NCI-H1092 (cell line): ENCODE data around the gene TTC28.

Experiments used
- DNase-seq: peaks from one replicate; lab custom pipeline; 2025; lab: John Stamatoyannopoulos, UW

TTC28 gene

GRCh38 chr22:28269277-28269676 lies 410.4 kb downstream of the TTC28 start:
- no peak for DNase-seq

- DNase-seq, result no peak
These were observed 410.8 kb downstream of the TTC28 start for GRCh38 chr22:28268850-28269249.

- DNase-seq, result no peak
These were observed 411.5 kb downstream of the TTC28 start for GRCh38 chr22:28268171-28268570.

GRCh38 chr22:28260619-28261018 lies 419.0 kb downstream of the TTC28 start:
- no peak for DNase-seq

- no peak for DNase-seq
These were observed 419.8 kb downstream of the TTC28 start for GRCh38 chr22:28259774-28260312.

- DNase-seq, result no peak
These were observed 425.2 kb downstream of the TTC28 start for GRCh38 chr22:28254396-28254795.

- DNase-seq, result no peak
These were observed 427.1 kb downstream of the TTC28 start for GRCh38 chr22:28252539-28252938.

GRCh38 chr22:28250036-28250695 lies 429.5 kb downstream of the TTC28 start:
- no peak for DNase-seq

GRCh38 chr22:28249402-28249801 lies 430.2 kb downstream of the TTC28 start:
- DNase-seq, result no peak

GRCh38 chr22:28247667-28248363 lies 431.8 kb downstream of the TTC28 start:
- peak; percentile 4 for DNase-seq

- no peak for DNase-seq
These were observed 432.5 kb downstream of the TTC28 start for GRCh38 chr22:28247136-28247535.

- DNase-seq, result no peak
These were observed 433.2 kb downstream of the TTC28 start for GRCh38 chr22:28246397-28246796.

- DNase-seq, result no peak
These were observed 433.9 kb downstream of the TTC28 start for GRCh38 chr22:28245579-28246224.

GRCh38 chr22:28244757-28245156 lies 434.9 kb downstream of the TTC28 start:
- DNase-seq, result no peak

- DNase-seq, result no peak
These were observed 436.1 kb downstream of the TTC28 start for GRCh38 chr22:28243539-28243938.

- DNase-seq, result no peak
These were observed 437.9 kb downstream of the TTC28 start for GRCh38 chr22:28241656-28242290.

GRCh38 chr22:28239941-28240340 lies 439.7 kb downstream of the TTC28 start:
- no peak for DNase-seq

GRCh38 chr22:28237783-28238182 lies 441.9 kb downstream of the TTC28 start:
- no peak for DNase-seq

- no peak for DNase-seq
These were observed 442.5 kb downstream of the TTC28 start for GRCh38 chr22:28237112-28237511.

GRCh38 chr22:28232204-28232603 lies 447.4 kb downstream of the TTC28 start:
- DNase-seq, result no peak

GRCh38 chr22:28231441-28231840 lies 448.2 kb downstream of the TTC28 start:
- DNase-seq, result no peak

GRCh38 chr22:28230671-28231070 lies 449.0 kb downstream of the TTC28 start:
- no peak for DNase-seq
